ENCODE results near the gene GGTA1.
"Not testable (repeated sequence)": the region's sequence is repeated elsewhere in the genome, so short reads cannot be mapped to it uniquely, and the experiment has no call there.

Gene GGTA1

GRCh38 chr9:121455527-121456239, 44.0 kb downstream of the GGTA1 start:
- DNase-seq, result no peak

DNA sequence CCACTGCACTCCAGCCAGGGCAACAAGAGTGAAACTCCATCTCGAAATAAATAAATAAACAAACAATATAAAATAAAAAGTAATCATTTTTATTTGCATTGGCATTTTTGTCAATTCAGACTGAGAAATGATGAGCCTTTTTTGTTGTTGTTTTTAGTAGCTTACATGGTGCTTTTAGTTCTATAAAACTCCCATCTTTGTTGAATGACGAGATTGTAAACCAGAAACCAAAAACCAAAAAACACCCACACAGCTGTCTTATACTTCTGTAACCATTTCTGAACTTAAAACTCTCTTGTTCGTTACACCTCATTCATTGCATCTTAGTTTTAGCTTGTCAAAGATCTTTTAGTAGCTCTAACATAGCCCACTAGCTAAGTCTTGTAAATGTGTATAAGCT, 44.7 kb downstream of the GGTA1 start:
- DNase-seq, result no peak

DNA sequence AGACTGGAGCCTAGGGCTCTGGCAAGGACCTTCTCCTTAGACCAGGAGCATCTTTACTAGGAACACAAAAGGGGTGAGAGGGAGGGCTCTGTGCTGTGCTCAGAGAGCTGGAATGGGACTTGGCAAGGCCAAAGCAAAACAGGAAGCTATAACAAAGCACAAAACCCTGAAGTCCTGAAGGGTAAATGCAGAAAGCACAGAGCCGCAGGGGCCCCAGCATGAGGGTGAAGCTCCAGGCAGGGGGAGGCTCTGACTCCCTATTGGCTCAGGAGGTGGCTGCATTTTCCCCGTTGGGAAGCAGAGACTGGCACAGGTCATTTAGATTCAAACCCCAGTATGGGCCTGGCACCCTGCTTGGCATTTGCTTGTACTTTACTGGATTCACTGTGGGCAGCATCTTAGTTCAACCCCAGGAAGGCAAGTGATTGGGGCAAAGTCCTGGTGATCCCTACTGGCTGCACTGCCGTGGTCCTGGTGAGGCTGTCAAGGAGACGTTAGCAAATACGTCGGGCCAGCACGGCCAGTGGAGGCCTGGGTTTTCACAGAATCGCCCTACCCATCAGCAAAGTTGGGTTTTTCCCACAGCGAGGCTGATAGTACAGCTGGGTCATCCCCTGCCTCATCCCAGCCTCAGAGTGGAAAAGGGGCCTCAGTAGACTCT, 46.3 kb downstream of the GGTA1 start:
- no peak for DNase-seq

DNA sequence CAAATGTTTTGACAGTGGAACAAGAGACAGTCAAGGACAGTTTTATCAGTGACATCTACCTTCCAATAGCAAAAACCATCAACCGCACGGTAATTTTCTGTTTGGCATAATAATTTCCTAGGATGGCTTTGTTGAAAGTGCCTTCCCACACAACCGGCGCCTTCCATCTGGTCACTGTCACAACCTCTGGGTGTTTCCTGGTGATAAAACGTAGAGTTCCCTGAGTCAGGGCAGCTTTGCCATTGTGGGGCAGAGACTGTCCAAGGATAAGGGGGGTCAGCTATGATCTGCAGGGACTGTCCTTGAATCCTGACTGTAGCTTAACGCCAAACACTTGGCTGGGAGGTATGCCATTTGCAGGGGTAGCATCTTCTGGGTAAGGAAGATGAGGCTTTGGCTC, 47.6 kb downstream of the GGTA1 start:
- no peak for DNase-seq

DNA sequence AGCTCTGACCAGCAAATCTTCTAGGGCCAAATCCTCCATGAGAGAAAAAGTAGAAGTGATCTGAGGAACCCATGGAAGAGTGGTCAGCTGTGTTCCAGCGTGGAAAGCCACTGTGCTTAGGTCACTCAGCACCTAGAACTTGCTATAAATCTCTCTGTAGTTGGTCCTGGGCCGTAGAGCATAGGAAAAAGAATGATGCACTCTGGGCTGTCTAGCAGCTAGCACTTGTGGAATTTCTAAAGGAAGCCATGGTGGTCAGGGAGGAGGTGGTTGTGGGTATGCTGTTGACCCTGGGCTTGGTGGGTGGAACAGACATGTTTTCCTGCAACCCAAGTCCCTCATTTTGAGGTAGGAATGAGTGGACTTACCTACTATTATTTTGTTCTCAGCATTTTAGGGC, 48.1 kb downstream of the GGTA1 start:
- no peak for DNase-seq

DNA sequence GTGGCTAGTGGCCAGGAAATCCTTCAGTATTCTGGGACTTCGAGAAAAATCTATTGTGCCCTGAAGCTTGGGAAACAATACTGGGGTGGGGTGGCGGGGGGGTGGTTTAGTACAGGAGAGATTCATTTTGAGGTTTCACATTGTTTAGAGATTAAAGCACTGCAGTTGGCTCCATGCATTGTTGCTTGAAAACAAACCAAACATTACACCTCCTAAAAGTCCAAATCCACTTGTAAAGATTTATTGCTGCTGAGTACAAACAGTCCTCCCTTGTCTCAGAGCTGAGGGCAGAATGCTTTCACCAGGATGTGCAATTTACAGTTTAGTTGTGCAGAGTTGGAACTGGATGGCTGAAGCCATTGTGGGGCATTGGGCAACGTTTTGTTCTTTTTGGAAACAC, 49.4 kb downstream of the GGTA1 start:
- no peak for DNase-seq

DNA sequence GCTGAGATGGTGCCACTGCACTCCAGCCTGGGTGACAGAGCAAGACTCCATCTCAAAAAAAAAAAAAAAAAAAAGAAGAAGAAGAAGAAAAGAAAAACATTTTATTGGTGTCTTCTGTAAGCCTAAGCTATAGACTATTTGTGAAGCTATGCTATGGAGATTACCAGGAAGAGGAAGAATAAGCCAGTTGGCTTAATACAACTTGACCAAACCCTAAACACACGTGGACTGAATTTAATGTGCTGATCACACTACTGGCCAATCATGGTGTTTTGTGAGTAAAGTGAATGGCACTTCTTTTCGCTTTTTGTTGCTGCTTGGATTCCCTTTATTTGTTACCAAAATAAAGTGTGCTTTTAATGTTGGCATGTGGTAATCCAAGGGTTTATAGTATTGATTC, 49.9 kb downstream of the GGTA1 start:
- DNase-seq, result no peak

DNA sequence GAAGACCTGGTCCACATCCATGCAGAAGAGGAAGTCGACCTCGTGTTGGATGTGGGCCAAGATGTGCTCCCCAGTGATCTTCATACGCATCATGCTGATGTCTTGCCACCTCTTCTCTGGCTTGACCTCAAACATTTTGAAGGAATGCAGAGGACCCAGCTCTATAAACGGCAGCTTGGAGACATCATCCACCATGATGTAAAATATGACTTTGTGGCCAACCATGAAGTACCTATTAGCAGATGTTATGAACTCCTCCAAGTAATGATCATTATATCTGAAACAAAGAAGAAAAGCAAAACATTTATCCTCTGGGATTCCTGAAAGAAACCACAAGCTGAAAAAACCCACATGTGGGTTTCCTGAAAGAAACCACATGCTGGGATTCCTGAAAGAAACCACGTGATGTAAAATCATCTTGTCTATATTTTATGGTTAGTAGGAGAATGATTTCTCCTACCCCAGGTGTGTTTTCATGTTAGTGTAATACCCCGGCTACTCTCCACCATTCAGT, 52.3 kb downstream of the GGTA1 start:
- DNase-seq, result no peak

- DNase-seq, result no peak
These were observed 53.7 kb downstream of the GGTA1 start for GRCh38 chr9:121445986-121446385.

DNA sequence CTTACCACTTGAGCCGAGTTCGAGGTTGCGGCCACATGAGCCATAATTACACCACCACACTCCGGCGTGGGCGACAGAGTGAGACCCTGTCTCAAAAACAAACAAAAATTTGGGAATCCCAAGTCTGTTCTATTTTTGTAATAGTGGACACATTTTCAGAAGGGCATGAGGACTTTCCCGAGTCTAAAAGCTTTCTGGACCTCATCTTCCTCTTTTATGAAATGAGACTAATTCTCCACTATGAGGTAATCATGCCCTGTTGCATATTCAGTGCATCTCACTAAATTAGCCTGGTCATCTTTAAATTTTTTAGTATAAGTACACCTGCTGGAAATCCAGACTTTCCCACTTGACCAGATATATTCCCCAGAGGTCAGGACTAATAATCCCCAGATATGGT, 55.7 kb downstream of the GGTA1 start:
- DNase-seq, result no peak

DNA sequence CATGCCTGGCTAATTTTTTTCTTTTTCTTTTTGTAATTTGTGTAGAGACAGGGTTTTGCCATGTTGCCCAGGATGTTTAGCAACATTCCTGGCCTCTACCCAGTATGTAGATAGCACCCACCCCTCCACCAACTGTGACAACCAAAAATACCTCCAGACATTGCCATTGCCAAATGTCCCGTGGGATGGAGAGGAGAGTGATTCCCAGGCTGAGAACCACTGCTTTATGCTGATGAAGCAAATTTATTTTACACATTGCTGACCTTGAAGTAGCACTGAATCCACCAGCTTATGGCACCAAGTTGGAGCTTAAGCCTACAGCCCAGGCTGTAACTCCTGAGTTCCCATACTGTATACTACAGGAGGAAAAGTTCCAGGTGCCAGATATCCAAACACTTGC, 58.5 kb downstream of the GGTA1 start:
- no peak for DNase-seq

GRCh38 chr9:121439711-121440664, 59.7 kb downstream of the GGTA1 start:
- DNase-seq, result no peak

DNA sequence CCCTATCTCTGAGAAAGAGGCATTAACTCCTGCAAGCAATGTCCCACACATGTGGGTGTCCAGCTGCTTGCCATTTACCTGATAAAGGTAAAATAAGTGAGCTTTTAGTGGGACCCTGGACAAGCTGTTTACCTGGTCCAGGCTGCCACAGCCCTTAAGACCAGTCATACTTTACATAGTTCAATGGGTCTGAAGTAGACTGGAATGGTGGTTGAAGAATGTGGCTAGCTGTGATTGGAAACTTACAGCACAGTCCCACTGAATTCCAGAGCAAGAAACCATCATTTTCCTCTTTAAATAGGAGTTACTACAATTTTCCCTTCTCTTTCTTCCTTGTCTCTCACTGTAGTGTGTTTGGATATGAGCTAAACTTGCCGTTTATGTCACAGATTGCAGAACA, 60.6 kb downstream of the GGTA1 start:
- DNase-seq, result no peak

DNA sequence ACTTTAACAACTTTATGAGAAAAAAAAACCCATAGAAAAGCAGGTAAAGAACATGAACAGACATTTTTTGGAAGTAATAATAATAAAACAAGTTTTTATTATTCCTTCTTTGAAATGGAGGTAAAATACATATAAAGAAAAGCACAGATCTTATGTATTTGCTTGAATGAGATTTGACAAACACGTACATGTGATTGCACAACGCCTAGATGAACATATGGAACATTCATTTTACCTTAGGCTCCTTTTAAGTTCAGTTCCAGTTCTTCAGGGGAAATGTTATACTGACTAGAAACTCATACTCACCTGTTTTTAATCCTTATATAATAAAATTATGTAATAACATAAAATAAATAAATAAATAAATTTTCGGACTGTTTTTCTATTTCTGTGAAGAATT, 61.8 kb downstream of the GGTA1 start:
- DNase-seq, result no peak

DNA sequence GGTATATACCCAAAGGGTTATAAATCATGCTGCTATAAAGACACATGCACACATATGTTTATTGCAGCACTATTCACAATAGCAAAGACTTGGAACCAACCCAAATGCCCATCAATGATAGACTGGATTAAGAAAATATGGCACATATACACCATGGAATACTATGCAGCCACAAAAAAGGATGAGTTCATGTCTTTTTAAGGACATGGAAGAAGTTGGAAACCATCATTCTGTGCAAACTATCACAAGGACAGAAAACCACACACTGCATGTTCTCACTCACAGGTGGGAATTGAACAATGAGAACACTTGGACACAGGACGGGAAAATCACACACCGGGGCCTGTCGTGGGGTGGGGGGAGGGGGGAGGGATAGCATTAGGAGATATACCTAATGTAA, 62.6 kb downstream of the GGTA1 start:
- DNase-seq, result not testable (repeated sequence)

DNA sequence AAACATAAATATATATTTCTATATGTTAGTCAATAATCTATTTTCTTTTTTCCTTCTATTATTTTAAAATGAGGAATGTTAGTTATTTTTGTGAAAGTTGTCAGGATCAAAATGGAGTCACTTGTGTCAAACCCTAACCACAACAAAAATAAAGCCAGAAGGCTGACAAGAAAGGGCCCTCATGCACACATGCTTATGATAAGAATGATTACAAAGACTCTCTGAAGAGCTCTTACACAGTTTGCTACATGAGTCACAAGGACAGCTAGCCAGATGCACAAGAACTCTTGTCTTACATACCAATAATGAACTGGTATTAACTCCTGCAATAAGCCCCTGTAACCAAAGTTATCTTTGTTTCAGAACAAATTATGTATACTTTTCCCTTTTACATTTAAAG, 64.7 kb downstream of the GGTA1 start:
- no peak for DNase-seq

- no peak for DNase-seq
These were observed 71.7 kb downstream of the GGTA1 start for GRCh38 chr9:121427899-121428298.

GRCh38 chr9:121424024-121424432, 75.6 kb downstream of the GGTA1 start:
- DNase-seq, result no peak

DNA sequence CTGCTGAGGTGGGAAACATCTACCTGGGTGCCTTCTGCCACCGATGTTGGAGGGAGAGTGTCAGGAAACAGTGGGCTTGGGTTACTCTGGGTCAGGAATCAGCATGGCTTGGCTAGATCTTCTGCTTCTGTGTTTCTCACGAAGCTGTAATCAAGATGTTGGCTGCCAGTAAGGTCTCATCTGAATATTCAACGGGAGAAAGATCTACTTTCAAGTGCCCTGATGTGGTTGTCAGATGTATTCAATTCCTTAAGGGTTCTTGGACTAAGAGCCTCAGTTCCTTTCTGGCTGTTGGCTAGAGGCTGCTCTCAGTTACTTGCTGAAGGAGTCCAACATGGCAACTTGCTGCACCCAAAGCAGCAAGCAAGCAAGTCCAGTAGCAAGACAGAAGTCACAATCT, 87.7 kb downstream of the GGTA1 start:
- no peak for DNase-seq

GRCh38 chr9:121405899-121406298, 93.7 kb downstream of the GGTA1 start:
- no peak for DNase-seq
